Measurements from ENCODE around the gene GIMAP6.
"Not testable (repeated sequence)": the region's sequence is repeated elsewhere in the genome, so short reads cannot be mapped to it uniquely, and the experiment has no call there.

The GIMAP6 gene

DNA sequence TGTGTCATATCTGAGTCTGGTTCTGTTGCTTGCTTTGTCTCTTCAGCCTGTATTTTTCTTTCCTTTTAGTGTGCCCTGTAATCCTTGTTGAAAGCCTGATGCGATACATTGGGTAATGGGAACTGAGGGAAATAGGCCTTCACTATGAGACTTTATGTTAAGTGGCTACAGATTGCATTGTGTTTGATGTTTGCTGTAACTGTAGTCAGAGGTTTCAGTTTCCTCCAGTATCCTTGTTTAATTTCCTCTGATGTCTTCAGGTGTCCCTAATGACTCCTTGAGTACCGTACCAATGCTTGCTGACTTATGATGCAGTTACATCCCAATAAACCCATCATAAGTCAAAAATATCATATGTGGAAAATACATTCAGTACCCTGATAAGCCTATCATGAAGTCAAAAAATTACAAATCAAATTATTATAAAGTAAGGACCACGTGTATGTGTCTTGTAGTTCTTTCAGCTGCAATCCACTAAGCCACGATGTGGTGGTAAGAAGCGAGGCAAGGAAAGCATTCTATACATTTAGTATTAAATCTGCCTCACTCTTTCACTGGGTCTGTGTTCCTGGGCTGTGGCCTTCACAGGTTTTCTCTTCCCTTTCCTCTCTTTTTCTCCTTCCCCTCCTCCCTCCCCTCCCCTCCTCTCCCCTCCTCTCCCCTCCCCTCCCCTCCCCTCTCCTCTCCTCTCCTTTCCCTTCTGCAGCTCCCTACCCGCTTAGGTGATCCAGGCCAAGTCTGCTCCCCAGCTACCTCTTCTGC lies 13.3 kb upstream of the GIMAP6 start:
- DNase-seq: no peak

DNA sequence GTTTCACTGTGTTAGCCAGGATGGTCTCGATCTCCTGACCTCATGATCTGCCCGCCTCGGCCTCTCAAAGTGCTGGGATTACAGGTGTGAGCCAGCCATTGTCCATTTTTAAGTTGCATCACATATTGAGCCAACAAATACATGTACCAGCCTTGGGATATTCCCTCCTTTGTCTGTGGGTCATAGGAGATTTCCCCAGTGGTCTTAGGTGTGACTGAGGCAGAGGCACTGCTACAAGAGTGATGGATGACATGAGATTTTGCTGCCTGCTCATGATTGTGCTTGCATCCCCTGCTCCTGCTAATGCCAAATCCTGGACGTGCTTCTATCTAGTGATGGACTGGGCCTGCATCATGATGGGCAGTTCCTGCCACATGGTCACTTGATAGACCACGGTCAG lies 10.7 kb upstream of the GIMAP6 start:
- DNase-seq: no peak

DNA sequence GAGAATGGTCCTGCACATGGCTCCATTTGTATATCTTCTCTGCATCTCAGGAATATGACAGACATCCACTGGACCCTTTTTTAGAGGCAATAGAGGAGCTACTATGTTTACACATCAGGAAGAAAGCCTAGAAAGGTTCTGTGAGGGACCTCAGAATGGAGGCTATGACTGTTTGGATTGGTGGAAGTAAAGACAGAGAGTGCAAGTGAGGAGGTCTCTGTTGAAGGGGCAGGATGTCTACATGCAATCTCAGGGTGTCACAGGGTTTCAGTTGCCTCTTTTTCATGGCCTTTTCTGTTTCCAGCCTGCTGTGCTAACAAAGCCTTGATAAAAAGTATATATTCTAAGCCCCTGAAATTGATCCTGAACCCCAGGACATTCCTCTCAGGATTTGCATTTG lies 9.7 kb upstream of the GIMAP6 start:
- no peak for DNase-seq

DNA sequence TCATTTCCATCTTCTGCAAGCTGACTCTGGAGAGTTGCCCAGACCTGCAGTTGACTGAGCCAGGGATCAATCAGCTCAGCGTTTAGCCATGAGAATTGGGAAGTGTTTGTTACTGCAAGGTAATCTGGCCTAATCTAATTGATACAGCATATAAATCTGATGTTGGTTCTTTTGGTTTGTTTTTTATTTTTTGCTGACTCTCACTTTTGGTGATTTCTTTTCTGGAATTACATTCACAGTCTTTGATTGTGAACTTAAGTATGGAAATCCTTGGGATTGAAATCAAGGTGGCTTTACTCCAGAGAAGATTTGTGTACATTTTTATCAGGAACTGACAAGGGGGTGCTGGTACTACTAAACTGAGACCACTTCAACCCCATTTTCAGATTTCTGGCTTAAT lies 1.7 kb upstream of the GIMAP6 start:
- no peak for DNase-seq

DNA sequence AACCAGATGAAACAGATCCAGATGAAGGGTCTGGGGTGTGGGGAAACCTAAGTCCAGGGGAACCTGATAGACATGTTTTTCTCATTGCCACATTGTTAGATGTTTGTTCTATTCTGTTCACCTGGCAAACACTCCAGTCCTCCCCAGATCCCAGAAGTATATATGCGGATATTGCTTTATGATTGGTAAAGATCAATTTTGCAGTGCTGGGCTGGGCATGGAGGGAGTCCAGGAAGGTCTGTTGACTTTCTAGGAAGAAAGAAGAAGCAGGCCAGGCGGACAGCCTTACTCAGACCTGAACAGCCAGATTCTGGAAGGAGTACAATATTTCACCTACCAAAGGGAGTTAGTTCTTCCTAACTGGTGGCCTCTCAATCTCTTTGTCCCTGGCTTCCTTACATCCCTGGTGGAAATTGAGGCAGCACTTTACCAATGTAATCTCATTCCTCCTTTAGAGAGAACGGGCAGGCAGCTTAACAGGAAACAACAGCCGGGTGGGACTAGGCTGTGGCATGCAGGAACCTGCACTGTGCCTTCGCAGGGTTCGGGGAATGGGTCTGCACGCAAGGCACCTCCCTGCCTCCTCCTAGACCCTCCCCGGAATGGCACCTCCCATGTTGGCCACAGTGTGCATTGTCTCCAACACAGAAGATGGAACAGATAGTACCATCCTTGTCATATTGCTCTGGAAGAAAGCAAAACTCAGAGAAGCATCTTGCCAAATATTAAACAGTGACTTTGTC lies 930 bp downstream of the GIMAP6 start:
- no peak for DNase-seq

DNA sequence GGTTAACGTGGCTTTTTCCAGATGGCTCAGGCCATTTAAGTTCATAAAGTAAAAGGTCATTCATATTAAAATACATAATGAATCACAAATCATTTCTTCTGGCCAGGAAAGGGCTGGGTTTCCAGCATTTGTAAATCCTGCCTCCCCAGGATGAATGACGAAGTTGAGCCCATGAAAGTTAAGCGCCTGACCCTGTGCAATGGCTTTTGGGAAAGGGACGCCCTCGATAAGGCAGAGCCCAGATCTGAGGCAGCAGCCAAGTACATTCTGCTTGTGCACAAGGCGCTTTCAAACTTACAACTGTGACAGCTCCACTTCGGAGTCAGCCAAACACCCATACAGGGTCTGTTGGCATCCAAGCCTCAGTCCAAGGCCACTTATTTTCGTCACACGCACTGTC lies 2.8 kb downstream of the GIMAP6 start:
- DNase-seq: no peak

DNA sequence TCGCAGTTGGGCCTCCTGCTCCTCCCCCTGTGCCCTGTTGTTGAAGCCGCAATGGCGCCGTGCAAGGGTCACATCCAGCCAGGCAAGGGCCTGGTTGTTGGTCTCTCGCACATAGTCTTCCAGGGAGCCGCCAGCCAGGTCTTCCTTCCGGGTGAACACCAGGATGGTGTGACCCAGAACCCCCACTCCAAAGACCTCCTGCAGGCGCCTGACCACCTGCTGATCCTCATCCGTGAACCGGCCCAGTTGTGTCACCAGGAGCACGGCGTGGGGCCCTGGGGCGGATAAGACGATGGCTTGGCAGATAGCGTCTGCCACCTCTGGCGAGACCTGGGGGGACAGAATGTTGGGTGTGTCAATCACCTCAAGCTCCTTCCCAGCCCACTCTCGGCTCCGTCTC lies 4.2 kb downstream of the GIMAP6 start:
- no peak for DNase-seq

DNA sequence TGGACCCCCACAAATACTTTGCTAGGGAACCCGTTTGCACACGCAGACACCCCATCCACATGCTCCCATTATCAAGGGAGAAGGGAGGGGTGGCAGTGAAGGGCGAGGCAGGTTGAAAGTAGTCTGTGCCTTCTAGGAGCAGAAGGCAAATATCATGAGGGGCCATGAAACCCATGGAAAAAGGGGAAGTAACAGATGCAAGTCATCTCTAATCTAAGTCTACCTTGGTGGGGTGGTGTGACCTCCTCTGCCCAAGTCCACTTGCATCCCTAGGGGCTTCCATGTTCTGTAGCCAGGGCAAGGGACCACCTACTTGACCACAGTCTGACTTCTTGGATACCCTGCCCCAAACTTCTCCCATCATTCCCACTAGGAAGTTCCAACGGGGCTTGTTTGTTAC lies 5.5 kb downstream of the GIMAP6 start:
- DNase-seq: no peak

DNA sequence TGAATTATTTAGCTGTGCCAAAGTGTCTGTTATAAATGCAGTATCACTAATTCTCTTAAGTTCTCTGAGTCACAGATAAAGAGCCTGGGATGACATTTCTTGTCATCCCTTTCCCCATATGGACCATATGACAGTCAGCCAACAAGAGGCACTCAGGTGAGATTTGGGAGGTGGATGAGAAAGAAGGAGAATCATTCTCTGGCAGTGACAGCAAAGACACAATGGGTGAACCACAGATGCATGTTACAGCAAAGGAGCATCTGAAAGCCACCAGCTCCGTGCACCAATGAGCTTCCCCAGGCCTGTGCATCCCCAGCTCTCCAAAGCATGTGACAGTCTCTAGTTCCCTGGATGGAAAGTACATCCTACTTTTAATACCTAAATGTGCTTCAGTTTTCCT lies 10.8 kb downstream of the GIMAP6 start:
- no peak for DNase-seq

DNA sequence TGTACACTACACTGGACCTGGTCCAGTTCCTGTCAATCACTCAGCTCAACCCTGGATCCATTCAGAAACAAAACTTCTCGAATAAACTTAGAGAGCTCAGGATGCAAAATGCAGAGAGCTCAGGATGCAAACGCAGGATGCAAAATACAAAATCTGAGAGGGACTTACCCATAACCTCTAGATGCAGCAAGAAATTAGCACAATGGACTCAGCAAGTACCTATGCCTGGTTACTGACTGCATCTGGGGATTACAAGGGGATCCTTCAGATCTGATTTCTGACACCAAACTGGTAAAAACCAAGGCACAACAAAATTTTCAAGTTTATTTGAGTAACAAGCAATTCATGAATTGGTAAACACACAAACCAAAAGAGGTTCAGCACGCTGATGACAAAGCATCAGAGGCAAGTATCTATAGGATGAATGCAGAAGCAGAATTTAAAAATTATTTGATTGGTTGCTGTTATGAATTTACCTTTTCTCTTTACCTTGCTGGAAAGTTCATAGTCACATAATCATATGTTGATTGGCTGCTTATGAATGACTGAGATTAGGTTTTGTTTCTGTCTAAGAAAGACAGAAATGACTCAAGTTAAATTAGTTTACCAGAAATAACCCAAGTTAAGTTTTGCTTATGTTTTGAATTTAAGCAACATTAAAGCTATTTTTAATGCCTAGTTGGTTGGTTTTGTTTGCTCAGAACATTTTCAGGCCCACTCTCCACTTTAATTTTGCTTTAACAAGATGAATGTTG lies 11.4 kb downstream of the GIMAP6 start:
- DNase-seq: no peak

DNA sequence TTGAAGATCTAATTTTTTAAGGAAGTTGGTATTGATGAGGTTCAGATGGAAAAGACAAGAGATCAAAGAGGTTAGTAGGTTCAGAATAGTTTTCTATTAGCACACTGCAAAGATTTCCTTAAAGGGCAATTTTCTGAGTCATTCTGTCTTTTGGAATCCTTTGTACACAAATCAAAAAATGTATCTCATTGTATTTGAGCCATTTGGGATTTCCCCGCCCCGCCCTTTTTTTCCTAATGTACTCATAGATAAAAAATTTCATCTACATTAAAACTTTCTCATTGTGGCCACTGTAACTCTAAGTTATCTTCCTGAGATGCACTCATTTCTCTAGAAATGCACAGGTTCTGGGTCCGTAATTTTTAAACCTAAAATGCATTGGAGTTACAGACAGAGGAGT lies 12.1 kb downstream of the GIMAP6 start:
- no peak for DNase-seq

DNA sequence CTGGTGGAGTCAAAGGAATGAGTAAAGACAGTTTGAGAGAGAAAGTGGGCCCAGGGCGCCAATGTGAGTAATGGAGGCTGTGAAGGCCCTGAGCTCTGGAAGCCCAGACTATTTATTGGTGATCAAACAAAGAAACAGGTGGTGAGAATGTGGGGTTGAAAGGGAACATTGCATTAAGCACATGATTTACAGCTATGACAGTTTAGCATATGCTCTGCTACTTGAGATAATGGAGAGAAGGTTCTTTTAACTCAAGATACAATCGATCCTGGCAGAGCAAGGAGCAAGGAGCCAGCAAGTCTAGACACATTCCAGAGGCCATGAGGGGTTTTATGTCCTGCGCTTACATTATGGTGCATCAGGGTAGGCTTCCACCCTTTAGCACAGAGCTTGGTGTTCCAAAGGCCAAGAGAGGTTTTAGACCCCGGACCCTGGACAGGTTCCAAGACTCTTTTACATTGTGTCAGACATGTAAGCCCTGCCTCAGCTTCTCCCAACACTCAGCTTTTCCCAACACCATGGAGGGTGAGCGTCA lies 16.9 kb downstream of the GIMAP6 start:
- DNase-seq: not testable (repeated sequence)

DNA sequence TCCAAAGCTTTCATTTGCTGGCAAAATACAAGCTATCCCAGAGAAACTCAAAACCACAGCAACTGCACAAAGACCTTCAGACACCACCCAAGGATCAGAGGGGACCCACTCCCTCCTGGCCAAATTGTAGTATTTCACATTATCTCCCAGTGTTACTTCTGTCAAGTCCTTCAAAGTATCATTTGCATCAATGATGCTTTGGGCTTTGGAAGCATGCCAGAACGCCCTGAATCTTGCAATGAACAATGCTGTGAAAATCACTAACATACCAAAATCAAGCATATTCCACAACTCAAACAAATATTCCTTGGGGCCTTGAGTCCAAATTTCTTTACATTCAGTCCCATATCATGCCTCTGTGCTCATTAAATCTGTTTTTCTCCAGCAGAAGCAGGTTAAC lies 17.8 kb downstream of the GIMAP6 start:
- not testable (repeated sequence) for DNase-seq

DNA sequence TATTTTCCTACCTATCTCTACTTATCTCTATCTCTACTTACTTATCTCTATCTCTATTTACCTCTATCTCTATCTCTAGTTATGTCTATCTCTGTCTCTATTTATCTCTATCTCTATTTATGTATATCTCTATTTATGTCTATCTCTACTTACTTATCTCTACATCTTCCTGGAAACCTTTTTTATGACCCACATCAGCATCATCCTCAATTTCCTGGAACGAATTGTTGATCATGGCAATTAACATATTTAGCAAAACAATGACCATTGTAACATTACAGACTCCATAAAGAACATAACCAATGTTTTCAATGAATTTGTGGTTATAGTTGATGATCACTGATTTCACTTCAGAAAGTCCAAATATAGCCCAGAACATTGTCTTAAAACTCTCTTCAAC lies 18.3 kb downstream of the GIMAP6 start:
- no peak for DNase-seq

DNA sequence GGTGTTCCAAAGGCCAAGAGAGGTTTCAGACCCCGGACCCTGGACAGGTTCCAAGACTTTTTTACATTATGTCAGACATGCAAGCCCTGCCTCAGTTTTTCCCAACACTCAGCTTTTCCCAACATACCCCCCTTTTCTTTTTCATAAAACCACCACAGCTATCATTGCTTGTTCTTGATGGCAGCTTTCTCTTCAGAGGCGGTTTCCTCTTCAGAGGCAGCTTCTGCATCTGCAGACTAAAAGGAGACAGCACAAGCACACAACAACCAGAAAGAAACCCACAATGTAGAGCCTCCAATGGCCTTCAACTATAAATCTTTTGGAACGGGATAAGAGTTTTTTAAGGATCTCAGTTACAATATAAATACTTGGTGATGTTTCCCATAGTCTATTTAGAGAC lies 19.3 kb downstream of the GIMAP6 start:
- no peak for DNase-seq

DNA sequence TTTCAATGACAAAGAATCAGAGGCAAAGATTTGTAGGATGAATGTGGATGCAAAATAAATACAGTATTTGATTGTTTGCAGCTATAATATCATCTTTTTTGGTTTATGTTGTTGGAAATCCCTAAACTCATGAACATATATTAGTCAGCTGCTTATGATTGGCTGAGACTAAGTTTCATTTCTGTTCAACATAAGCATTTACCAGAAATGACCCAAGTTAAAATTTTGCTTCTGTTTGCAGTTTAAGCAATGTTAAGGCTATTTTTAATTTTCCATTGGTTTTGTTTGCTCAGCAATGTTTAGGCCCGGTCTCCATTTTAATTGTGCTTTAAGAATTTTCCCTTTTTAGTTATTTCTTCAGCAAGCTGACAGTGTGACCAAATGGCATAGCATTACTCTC lies 22.0 kb downstream of the GIMAP6 start:
- DNase-seq: no peak

DNA sequence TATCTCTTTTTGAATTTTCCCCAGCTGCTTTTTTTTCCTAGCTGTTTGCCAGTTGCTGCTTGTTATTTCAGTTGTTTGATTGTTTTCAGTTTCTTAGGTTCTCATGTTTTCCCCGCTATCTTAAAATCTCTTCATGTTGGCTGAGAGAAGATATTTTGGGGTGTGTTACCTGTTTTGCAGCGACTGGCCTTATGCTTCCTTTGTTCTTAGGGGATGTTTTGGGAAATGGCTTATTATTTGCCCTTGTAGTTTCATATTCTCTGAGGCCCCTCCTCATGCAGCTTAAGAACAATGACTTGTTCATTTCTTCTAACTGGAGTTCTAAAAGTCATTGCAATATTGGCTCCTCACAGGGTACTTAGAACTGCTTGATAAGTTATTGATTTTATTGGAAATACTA lies 28.6 kb downstream of the GIMAP6 start:
- not testable (repeated sequence) for DNase-seq

DNA sequence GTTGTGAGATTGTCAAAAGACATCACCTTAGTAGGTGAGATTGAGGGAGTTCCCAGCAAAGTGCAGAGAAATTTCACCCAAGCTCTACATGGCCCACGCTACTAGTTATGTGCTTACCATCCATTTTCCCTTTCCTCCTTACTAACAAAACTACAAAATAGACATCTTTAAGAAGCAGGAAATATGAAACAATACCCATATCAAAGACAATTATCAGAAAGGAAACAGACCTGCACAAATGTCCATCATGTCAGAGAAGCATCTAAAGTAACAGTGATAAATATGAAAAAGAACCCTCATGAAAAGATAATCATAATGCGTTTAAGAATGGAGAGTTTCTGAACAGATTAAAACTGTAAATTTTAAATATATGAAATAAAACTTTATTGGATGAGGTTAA lies 36.8 kb downstream of the GIMAP6 start:
- no peak for DNase-seq

DNA sequence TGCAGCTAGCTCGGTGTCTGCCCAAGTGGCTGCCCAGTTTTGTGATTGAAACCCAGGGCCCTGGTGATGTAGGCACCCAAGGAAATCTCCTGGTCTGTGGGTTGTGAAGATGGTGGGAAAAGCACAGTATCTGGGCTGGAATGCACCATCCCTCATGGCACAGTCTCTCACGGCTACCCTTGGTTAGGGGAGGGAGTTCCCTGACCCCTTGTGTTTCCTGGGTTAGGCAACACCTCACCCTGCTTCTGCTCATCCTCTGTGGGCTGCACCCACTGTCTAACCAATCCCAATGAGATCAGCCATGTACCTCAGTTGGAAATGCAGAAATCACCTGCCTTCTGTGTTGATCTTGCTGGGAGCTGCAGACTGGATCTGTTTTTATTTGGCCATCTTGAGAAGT lies 37.4 kb downstream of the GIMAP6 start:
- DNase-seq: no peak

DNA sequence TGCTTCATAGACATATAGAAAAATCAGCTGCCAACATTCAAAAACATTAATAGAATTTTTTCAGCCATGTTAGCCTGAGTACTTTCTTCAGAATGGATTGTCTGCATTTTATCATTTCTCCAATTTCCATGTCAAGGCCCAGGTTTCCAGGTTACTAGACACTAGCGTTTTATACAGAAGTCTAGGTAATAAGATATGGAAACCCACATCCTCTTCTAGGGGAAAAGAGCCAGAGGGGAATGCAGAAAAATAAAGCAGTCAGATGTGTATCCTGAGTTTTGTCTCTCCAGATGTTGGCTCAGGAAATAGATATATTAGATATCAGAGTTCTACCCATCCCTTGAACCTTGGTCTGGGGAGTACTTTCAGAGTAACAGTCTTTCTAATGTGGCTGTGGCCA lies 44.6 kb downstream of the GIMAP6 start:
- no peak for DNase-seq

DNA sequence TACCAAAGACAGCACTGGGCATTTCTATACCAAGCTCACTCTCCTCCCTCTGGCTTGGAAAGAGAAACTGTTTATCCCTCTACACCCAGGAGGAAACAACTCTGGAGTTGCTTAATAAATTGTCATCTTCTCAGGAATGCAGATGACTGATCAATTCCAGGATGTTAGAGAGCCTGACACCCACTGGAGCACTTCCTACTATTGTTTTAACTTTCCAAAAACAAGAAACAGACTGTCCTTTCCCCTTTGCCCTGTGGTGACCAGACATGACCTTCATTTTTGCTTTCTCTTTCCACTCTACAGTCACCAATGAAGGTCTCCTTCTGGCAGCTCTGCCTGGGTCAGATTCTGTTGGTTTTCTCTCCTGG lies 45.4 kb downstream of the GIMAP6 start:
- DNase-seq: no peak

DNA sequence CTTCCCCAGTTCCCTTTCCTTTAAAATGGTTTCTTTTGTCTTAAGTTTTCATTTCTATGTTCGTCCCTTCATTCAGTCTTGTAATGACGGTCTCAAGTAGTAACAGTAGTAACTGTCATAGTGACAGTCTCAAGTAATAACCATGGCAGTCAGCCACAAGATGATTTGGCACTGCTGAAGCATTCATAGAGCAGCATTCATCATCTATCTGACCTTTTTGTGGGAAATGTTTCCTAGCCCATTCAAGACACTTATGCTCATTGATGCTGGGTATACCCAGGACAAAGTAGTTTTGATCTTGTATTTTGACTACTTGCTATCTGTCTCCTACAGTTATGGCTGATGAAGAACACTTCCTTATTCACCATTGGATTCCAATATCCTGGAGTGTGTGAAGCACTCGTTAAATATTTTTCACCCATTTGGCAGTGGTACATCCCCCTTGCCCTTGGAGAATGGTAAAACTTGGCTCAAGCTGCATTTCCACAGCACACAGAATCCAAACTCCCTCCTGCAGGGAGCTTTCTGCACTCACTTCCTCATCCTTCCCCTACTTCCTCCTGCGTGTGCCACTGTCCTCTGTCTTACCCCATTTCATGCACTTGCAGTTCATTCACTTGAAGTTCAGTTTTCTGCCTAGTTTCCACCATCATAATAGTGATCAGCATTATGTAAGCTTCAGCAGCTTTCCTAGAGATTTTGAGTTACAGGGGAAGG lies 46.0 kb downstream of the GIMAP6 start:
- DNase-seq: peak in 1 of 51 donors; percentile 2
